ENCODE data around the gene NRDE2.

NRDE2 gene

GRCh38 chr14:90275820-90276219 is 55.9 kb downstream of the NRDE2 start:
- Histone ChIP-seq H2AFZ (ENCODE audit: low read depth, low read length, severe bottlenecking) (no peak overlapping the region), H4K20me1 (ENCODE audit: low read depth, low read length) (no peaks in the 10 kb centered on the region), H3K4me2 (ENCODE audit: low read depth, low read length, poor library complexity, severe bottlenecking) (no peak overlapping the region), H3K79me2 (ENCODE audit: insufficient read depth, low read length) (no peaks in the 10 kb centered on the region), H3K9me2 (replicated peaks; ENCODE audit: insufficient read depth, low read length) (no peaks in the 10 kb centered on the region), H3K27me3 (ENCODE audit: low read length) (no peaks in the 10 kb centered on the region), H3K9ac (ENCODE audit: low read length) (no peak overlapping the region), H3K4me3 (ENCODE audit: insufficient read depth, low read length, poor library complexity, severe bottlenecking) (no peak overlapping the region), H3K9me3 (ENCODE audit: insufficient read depth, low read length) (no peaks in the 10 kb centered on the region), H3F3A (ENCODE audit: insufficient read depth) (no peaks in the 10 kb centered on the region), H3K27ac (ENCODE audit: low read depth, low read length) (no peak overlapping the region), H3K36me3 (ENCODE audit: low read length) (peaks cover 12% of the 10 kb centered on the region; the same call in 1 of the 2 replicates)
- TF ChIP-seq CTCF (IDR thresholded peaks at IDR 0.05; ENCODE audit: insufficient read depth, low read length, poor library complexity, severe bottlenecking) (no peak), EZH2phosphoT487 (conservative IDR thresholded peaks at IDR 0.05; ENCODE audit: low read length) (no peak)

- peaks cover 14% of the 10 kb centered on the region; the same call in 1 of the 2 replicates for H3K36me3 ChIP-seq (ENCODE audit: low read length)
- TF ChIP-seq CTCF (IDR thresholded peaks at IDR 0.05; ENCODE audit: insufficient read depth, low read length, poor library complexity, severe bottlenecking): no peak
- TF ChIP-seq EZH2phosphoT487 (conservative IDR thresholded peaks at IDR 0.05; ENCODE audit: low read length): no peak
These were observed 56.3 kb downstream of the NRDE2 start for GRCh38 chr14:90275458-90275814.

GRCh38 chr14:90274808-90275457 is 56.8 kb downstream of the NRDE2 start:
- H3K36me3 ChIP-seq (ENCODE audit: low read length): peaks cover 14% of the 10 kb centered on the region; the same call in 1 of the 2 replicates
- H3K27ac ChIP-seq (ENCODE audit: low read depth, low read length): no peak overlapping the region
- no peak for TF ChIP-seq EZH2phosphoT487 (conservative IDR thresholded peaks at IDR 0.05; ENCODE audit: low read length)
- TF ChIP-seq CTCF (IDR thresholded peaks at IDR 0.05; ENCODE audit: insufficient read depth, low read length, poor library complexity, severe bottlenecking): no peak
- no peaks in the 10 kb centered on the region for H3K9me2 ChIP-seq (replicated peaks; ENCODE audit: insufficient read depth, low read length)
- no peaks in the 10 kb centered on the region for H3K9me3 ChIP-seq (ENCODE audit: insufficient read depth, low read length)
- no peaks in the 10 kb centered on the region for H3F3A ChIP-seq (ENCODE audit: insufficient read depth)
- H3K79me2 ChIP-seq (ENCODE audit: insufficient read depth, low read length): no peaks in the 10 kb centered on the region
- no peak overlapping the region for H2AFZ ChIP-seq (ENCODE audit: low read depth, low read length, severe bottlenecking)
- H3K4me3 ChIP-seq (ENCODE audit: insufficient read depth, low read length, poor library complexity, severe bottlenecking): no peak overlapping the region
- no peak overlapping the region for H3K9ac ChIP-seq (ENCODE audit: low read length)
- no peak overlapping the region for H3K4me2 ChIP-seq (ENCODE audit: low read depth, low read length, poor library complexity, severe bottlenecking)
- H4K20me1 ChIP-seq (ENCODE audit: low read depth, low read length): no peaks in the 10 kb centered on the region
- H3K27me3 ChIP-seq (ENCODE audit: low read length): no peaks in the 10 kb centered on the region

More at GRCh38 chr14:90275458-90275814, 56.3 kb downstream of the NRDE2 start:
- no peak overlapping the region for H3K9ac ChIP-seq (ENCODE audit: low read length)
- no peak overlapping the region for H3K27ac ChIP-seq (ENCODE audit: low read depth, low read length)
- H3K4me2 ChIP-seq (ENCODE audit: low read depth, low read length, poor library complexity, severe bottlenecking): no peak overlapping the region
- no peaks in the 10 kb centered on the region for H3K9me2 ChIP-seq (replicated peaks; ENCODE audit: insufficient read depth, low read length)
- H3K79me2 ChIP-seq (ENCODE audit: insufficient read depth, low read length): no peaks in the 10 kb centered on the region
- no peak overlapping the region for H3K4me3 ChIP-seq (ENCODE audit: insufficient read depth, low read length, poor library complexity, severe bottlenecking)
- H3K27me3 ChIP-seq (ENCODE audit: low read length): no peaks in the 10 kb centered on the region
- no peaks in the 10 kb centered on the region for H4K20me1 ChIP-seq (ENCODE audit: low read depth, low read length)
- H2AFZ ChIP-seq (ENCODE audit: low read depth, low read length, severe bottlenecking): no peak overlapping the region
- no peaks in the 10 kb centered on the region for H3F3A ChIP-seq (ENCODE audit: insufficient read depth)
- H3K9me3 ChIP-seq (ENCODE audit: insufficient read depth, low read length): no peaks in the 10 kb centered on the region
